Stimulated activated CD4-positive, alpha-beta T cell treated with anti-CD3 and anti-CD28 coated beads, Interleukin-12 subunit alpha, Interleukin-12 subunit beta, amount 100 ng/mL, for 24 hours (primary cell): Measurements from ENCODE around the gene KCNK10.

ENCODE experiments used
- DNase-seq, 2 experiments: peaks; one replicate each; pipeline ENCODE4 v3.0.0-alpha.2; 2020; ENCODE audit warnings: low read depth in 2 of 2

KCNK10 gene, protein sequence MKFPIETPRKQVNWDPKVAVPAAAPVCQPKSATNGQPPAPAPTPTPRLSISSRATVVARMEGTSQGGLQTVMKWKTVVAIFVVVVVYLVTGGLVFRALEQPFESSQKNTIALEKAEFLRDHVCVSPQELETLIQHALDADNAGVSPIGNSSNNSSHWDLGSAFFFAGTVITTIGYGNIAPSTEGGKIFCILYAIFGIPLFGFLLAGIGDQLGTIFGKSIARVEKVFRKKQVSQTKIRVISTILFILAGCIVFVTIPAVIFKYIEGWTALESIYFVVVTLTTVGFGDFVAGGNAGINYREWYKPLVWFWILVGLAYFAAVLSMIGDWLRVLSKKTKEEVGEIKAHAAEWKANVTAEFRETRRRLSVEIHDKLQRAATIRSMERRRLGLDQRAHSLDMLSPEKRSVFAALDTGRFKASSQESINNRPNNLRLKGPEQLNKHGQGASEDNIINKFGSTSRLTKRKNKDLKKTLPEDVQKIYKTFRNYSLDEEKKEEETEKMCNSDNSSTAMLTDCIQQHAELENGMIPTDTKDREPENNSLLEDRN

DNA sequence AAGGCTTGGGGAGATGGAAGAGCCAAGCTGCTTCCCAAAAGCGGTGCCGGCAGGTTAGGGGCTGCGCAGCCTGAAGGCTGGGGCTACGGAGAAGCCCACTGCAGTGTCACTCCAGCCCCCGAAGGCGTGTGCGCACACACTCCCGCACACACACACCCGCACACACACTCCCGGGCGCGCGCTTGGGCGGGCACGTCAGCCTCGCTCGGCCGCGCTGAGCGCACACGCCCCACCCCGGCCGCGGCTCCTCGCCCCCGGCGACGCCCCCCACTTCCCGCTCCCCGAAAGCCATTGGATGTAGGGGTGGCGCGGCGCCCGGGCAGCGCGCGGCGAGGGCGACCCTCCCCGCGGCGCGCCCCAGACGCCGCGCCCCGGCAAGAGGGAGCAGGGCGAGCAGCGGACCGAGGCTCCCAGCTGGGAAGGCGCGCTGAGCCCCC lies at the start of gene KCNK10:
Gene KCNK10, minus strand, starts transcription at position 184 of the 437 bp plus-strand sequence. CDS start 471 bp downstream, outside the sequence.
- DNase-seq: no peak

DNA sequence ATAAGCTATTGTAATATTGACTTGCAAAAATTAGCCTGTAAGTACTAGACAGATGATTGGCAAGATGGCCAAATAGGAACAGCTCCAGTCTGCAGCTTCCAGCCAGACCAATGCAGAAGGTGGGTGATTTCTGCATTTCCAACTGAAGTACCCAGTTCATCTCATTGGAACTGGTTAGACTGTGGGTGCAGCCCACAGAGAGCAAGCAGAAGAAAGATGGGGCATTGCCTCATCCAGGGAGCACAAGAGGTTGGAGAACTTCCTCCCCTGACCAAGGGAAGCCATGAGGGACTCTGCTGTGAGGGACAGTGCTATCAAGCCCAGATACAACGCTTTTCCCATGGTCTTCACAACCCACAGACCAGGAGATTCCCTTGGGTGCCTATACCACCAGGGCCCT lies 46.4 kb upstream of the KCNK10 start:
- no peak for DNase-seq

DNA sequence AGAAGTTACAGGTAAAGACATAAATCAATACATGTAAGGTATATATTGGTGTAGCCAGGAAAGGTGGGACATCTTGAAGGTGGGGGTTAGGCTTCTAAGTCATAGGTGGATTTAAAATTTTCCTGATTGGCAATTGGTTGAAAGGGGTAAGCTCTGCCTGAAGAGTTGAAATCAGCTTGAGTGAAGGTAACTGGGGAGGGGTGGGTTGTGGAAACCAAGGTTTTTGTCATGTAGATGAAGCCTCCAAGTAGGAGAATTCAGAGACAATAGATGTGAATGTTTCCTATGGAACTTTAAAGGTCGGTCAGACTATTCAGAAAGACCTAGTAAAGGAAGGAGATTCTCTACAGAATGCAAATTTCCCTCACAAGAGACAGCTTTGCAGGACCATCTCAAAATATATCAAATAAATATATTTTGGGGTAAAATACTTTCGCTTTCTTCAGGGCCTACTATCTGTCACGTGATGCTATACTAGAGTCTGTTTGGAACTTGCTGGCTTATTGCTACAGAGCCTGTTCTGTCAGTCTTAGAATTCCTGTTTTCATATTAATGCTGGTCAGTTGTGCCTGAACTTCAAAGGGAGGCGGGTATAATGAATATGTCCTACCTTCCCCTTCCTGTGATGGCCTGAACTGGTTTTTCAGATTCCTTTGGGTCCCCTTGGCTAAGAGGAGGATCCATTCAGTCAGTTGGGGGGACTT lies 41.8 kb upstream of the KCNK10 start:
- no peak for DNase-seq

DNA sequence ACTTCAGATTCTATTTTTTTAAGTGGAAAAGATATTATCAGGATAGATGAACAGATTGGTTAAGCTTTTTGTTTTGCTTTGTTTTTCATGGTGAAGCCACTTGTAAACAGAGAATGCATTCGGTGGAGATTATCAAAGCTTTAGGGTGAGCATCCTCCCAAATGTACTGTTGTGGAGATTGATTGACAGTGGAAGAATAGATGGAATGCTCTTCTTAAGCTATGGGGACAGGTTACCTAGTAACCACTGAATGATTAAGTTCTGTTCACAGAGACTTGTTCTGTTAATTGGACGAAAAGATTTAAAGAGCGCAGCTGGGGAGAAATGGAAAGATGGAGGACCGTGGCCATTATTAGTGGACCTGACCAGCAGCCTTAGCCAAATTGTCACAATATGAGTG lies 40.6 kb upstream of the KCNK10 start:
- DNase-seq: no peak

DNA sequence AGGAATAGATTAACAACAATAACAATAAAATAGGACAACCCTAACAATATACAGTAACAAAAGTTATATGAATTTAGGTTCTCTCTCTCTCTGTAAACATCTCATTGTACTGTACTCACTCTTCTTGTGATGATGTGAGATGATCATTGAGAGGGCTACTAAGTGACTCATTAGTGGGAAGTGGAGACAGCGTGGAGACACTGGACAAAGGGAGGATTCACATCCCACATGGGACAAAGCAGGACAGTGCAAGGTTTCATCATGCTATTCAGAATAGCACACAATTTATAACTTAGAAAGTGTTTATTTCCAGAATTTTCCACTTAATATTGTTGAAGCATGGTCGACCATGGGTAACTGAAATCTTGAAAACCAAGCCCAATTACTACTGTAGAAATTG lies 36.4 kb upstream of the KCNK10 start:
- DNase-seq: no peak

DNA sequence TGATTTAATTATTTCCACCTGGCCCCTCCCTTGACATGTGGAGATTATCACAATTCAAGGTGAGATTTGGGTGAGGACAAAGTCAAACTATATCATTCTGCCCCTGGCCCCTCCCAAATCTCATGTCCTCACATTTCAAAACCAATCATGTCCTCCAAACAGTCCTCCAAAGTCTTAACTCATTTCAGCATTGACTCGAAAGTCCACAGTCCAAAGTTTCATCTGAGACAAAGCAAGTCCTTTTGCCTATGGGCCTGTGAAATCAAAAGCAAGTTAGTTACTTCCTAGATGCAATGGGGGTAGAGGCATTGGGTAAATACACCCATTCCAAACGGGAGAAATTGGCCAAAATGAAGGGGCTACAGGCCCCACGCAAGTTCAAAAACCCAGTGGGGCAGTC lies 31.3 kb upstream of the KCNK10 start:
- DNase-seq: no peak

DNA sequence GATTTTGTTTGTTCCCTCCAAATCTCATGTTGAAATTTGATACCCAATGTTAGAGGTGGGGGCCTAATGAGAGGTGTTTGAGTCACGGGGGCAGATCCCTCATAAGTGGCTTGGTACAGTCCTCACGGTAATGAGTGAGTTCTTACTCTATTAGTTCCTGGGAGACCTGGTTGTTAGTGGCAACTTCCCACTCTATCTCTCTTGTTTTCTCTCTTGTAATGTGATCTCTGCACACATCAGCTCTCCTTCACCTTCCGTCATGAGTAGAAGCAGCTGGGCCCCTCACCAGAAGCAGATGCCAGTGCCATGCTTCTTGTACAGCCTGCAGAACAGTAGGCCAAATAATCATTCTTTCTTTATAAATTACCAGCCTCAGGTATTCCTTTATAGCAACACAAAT lies 29.6 kb upstream of the KCNK10 start:
- DNase-seq: no peak

DNA sequence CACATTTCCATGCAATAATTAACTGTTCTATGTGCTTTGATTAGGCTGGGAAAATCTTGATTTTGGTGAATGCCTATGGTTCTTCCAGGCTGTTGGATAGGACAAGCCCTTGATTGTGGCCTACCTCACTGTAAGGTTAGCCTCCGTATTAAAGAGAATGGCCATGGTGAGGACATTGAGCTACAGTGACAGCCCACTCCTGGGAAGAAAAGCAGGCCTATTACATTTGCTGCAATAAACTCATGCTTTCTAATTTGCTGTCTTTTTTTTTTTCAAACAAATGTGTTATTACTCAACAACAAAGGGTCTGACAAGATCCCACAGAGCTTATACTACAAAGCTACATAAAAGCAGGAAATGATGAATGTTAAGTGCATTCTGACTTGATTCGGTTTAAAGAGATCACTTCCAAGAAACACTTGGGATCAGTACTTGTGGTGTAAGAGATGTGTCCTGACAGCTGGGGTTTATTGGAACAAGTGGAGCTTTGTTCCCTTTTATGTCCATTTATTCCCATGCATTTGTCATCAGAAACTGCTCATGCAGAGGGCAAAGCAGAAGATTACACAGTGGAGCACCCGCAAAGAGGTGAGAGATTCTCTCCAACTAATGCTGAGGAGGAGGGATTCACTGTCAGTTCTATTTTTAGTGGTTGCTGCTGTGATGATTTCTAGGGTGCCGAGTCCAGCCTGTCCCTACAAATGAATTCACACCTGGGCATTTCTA lies 29.1 kb upstream of the KCNK10 start:
- no peak for DNase-seq

DNA sequence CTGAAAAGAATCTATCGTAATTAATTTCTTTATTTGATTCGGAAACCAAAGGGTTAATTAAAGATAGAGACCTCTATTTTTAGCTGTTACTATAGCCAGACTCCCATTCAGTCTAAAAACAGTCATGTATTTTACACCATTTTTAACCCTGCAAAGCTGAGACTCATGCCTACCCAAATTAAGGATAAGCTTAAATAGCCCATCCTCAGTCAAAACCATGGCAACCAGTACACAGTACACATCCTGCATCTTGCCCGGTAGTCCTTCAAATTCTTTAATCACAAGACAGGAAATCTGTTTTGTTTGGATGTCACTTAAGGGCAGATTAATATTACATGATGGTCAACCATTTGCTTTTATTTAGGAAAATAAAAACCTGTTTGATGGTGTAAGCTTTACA lies 25.5 kb upstream of the KCNK10 start:
- DNase-seq: no peak

DNA sequence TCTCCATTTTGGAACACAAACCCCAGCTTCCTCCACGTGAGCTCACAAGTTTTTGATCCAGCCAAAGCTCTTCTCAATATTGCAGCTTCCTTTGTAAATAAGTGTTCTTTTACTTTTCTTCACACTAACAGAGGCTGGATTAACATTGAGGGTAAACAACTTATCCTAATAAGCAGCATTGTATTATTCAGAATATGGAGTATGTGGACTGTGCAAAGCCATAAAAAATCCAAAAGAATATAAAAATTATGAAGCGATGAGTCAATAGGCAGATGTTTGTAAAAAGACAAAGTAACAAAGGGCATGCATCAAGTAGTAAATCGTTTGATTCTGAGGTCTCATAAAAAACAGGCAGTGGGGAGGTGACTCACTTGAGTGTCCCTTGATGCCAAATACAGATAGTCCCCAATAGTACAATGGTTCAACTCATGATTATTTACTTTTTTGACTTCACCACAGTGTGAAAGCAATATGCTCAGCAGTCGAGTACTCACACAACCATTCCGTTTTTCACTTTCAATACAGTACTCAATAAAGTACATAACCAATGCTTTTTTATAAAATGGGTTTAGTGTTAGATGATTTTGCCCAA lies 23.1 kb upstream of the KCNK10 start:
- no peak for DNase-seq

DNA sequence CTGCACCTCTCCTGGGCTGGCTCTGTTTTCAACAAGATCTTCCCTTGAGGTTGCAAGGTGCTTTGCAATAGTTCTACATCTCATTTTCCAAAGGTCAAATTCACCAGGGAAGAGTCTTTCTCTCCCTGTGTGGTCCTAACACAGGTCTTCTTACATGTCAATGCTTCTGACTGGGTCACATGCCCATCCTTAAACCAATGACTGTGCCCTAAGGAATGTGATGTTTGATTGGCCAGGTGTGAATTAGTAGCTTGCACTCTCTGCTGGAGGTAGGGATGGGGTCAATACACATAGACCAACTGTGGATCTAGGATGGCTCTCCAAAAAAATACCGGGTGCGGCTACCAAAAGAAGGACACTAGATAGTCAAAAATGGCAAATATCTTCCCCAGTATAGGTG lies 19.9 kb upstream of the KCNK10 start:
- DNase-seq: no peak

DNA sequence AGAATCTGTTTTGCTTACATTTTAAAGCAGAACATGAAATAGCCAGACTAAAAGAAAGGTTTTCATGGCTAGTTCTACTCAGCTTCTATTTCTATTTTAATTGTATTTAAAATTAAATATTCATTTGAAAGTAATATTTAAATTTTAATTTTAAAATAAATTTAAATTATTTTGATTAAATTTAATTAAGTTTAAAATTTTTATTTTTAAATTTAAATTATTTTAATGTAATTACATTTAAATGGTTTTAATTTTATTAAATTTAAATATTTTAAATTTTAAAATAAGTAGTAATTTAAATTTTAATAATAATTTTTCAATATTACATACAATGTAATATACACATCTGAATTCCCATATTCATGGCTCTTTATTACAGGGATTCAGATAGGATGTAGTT lies 17.3 kb upstream of the KCNK10 start:
- DNase-seq: no peak

DNA sequence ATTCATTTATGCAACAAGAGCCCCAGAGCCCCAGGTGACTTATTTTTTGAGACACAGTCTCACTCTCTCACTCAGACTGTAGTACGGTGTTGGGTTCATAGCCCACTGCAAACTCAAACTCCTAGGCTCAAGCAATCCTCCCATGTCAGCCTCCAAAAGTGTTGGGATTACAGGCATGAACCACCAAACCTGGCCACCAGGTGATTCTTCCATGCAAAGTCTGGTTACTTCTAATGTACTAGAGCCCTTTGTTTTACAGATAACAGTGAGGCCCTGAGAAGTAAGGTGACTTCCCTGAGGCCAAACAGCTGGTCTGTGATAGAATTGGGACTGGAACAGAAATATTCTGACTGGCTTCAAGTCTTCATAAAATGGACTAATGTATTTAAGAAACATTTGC lies 10.0 kb upstream of the KCNK10 start:
- no peak for DNase-seq

DNA sequence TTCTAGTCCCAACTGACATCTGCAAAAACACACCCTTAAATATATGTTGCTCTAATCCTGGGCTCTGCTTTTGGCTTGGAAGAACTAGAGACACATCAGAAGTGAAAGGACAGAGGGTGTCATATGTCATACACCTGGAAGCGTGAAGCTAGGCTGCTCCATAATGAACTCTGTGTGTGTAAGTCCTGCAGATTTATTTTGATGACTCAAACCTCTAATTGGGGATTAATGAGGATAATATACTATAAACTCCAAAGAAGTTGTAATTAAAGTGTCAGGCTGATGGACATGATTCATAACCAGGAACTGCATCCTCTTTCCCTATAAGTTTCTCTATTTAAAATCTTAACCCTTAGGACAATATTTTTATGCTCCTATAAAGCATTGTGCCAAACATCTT lies 4.4 kb upstream of the KCNK10 start:
- DNase-seq: no peak

DNA sequence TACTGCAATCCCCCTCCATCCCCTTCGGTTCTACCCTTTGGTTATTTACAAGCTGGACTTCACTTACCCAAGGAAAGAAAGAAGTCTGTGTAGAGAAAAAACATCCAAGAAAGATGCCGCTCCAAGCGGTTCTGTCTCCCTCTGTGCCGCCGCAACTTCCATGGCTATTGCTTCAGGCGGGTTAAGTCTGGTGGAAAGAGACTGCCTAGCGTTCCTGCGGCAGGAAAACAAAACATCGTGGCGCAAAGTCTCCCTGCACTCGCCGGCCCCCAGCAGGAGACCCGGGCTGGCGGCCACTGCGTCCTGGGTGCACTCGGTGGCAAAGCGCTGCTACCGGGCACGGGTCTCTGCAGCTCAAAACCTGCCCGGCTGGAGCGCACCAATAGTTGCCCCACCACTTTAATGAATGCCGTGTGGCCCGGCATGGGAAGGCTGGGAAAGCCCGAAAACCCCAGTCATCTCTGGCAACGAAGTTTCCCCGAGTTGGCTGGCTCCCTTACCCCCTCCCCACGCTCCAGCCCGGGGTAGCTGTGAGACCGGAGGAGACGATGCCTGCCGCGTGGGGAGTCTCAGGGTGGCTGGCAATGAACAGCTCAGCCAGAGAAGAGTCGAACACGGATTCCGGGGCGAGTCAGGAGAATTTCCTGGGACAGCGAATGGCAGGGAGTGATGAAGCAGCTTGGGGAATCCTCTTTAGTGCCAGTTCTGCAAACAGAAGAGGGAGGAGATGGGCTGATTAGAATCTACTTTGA lies 3.5 kb upstream of the KCNK10 start:
- no peak for DNase-seq

DNA sequence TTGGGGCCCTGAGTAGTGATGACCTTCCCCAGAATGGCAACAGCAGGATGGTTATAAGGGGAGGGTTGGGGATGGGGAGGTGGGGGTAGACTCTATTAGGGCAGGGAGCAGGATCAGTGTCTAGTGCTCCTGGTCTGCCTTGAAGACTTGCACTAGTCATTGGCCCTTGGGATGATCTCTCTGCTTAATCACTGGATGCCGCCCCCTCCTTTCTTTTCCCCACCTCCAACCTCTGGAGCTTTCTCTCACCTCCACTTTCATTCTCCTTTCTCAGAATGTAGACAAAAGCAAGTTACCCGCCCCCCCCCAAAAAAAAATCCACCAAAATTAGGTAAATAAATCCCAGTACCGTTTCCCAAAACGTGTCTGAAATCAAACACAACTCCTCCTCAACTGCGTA lies 2.8 kb upstream of the KCNK10 start:
- no peak for DNase-seq

DNA sequence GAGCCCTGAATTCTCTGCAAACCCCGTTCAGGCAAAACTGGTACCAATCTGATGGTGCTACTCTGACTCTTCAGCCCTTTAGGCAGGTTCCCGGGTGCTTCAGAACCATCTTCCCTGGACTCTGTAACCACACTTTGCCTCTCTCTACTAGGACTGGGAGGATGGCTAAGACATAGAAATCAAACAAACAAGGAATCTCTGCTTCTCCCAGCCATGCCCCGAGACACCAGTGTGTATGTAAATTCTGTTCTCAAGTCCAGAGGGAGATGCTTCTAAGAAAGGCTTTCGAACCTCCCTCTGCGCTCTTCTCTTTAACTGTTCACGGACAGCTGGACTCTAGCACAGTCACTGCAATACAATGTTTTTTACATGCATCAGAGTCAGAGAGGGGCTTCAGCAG lies 1.9 kb upstream of the KCNK10 start:
- no peak for DNase-seq

DNA sequence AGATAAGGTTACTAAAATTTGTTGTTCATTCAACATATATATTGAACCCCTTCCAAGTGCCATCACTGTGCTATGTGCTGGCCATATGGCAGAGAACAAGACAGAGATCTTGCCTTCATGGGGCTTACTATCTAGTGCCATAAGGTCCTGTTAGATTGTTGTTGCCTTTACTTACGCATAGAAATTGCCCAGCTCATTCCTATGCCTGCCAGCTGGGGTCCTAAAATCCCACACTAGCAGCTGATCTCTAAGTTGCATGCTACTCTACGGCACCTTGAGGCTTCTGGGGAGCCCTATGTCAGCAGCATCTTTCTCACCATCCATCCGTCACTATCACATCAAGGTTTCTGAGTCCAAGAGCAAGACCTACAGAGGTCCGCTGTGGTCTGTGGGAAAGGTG lies 1.4 kb upstream of the KCNK10 start:
- DNase-seq: no peak

DNA sequence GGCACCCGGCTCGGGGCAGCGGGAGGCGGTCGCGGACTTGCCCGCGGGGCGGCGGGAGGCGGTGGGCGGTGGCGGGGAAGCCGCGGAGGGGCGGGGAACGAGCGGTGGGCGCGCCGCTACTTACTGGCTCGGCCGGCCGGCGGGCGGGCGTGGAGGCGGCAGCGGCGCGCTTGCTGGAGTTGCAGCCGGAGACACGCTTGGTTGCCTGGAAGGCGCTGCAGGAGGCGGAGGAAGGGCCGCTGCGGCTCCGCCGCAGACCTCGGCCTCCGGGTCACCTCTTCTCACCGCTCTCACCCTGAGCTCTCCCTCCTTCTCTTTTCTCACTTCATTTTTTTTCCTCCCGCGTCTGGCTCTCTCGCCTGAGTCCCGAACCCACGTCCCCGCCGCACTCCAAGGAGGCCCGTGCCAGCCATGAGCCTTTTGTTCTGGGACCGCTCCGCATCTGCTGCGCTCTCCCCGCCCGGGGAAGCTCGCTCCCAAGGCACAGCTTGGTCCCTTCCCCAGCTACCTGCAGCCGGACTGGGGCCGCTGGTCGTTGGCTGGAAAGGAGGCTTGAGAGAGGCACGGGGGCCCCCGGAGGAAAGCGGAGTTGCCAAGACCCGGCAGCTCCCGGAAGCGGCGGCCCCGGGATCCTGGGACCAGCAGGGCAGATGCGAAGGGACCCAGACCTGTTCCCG lies 592 bp upstream of the KCNK10 start:
- DNase-seq: peak in 1 of 2 experiments; percentile 7

DNA sequence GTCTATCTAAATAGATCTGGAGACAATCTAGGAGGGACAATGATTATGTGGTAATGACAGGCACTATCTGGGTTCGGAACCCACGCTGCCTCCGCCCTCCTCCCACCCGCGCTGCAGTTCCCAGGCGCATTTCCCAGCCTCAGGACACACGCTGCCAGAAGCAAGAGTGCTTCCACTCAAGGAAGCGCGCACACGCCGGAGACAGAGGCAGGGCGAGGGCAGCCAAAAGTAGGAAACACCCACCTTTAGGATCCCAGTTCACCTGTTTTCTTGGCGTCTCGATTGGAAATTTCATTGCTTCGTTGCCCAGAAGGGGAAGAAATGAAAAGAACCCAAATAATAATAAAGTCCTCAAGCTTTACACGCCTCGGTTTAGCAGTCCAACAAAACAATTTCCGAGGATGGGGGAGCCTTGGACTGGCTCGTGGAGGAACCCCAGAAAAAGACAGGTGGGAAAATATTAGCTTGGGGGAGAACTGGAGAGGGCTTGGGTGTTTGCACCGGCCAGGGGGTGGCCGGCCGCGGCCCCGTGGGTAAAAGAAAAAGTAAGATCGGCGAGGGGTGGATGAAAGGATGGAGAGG lies 474 bp downstream of the KCNK10 start:
- DNase-seq: no peak
